ENCODE results near the gene ZNF417.
"Not testable (repeated sequence)": the region's sequence is repeated elsewhere in the genome, so short reads cannot be mapped to it uniquely, and the experiment has no call there.

The ZNF417 gene

GRCh38 chr19:57916168-57916995 is at the start of gene ZNF417:
ZNF417 (minus strand) TSS chr19:57916592; CDS start chr19:57916411, 181 bp downstream.
- peak; percentile 86 to 90 for DNase-seq

DNA sequence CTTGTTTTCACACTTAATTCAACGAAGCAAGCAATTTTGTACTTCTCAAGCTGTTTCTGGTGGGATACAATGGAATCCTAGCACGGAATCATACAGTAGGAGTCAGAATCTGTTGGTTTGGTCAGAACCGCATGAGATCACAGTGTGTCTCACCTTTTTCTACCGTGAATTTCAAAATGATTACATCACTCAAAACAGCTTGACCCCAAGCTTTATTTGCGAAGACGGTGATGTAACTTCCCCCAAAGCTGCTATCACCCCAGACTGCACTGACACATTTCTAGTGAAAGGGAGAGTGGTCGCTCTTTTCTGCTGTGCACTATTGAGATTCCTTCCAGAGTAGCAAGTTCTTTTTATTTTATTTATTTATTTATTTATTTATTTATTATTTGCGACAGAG is 48.4 kb upstream of the ZNF417 start:
- no peak for DNase-seq

GRCh38 chr19:57961785-57962184 is 45.4 kb upstream of the ZNF417 start:
- no peak for DNase-seq

DNA sequence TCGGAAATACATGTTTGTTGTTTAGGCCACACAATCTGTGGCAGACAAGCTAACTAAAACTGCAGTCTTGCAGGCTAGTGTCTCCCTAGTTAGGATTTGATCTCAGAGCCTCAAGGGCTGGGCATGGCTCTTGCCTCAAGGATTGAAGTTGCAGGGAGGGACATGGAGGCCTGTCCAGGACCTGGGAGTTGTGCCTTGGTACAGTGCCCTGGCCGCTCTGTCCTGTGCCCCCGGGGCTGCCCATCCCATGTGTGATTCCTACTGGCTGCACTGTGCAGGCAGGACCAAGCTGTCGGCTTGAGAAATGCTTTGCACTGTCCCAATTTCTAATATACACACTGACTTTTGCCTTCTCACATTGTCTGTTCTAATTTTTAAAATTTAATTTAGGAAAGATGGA is 38.6 kb upstream of the ZNF417 start:
- DNase-seq = no peak

- DNase-seq = no peak
These were observed 33.3 kb upstream of the ZNF417 start for GRCh38 chr19:57949702-57950101.

DNA sequence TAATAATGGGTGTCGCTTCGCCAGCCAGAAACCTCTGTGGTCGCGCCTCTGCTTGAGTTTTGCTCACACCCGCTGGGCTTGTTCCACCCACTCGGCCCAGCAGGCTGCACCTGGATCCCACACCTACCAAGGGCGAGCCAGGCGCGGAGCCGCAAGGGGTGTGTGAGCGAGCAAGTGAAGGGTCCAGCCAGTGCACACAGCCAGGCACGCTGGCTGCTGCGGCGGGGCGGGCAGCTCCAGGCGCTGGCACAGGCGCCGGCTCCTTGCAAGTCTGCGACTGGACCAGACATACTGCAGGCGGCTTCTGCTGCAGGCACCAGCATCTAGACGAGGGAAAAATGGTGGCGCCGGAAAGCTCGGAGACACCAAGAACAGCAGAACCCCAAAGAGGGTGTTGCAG is 32.9 kb upstream of the ZNF417 start:
- DNase-seq = no peak

GRCh38 chr19:57947419-57948134 is 31.2 kb upstream of the ZNF417 start, which contains the start of gene ZNF256:
ZNF256 (minus strand) TSS chr19:57947706; CDS start chr19:57947474, 232 bp downstream.
- peak; percentile 78 to 94 for DNase-seq

DNA sequence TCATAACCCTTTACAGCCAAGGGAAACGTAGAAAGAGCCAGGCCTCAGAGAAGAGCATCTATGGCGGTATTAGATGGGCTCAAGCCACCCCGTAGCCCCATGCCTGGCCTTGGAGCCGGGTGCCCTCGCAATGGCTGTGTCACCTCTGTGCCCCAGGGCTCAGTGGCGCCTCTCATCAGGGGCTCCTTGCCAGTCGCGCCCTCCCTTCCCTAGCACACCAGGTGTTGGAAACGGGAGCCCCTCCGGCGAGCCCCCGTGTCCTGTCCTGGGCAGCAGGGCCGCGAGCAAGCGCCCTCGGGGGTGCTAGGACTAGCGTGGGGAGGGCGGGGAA is 30.7 kb upstream of the ZNF417 start:
- no peak for DNase-seq

GRCh38 chr19:57946316-57946715 is 29.9 kb upstream of the ZNF417 start:
- no peak for DNase-seq

- DNase-seq = no peak
These were observed 25.2 kb upstream of the ZNF417 start for GRCh38 chr19:57941593-57941992.

DNA sequence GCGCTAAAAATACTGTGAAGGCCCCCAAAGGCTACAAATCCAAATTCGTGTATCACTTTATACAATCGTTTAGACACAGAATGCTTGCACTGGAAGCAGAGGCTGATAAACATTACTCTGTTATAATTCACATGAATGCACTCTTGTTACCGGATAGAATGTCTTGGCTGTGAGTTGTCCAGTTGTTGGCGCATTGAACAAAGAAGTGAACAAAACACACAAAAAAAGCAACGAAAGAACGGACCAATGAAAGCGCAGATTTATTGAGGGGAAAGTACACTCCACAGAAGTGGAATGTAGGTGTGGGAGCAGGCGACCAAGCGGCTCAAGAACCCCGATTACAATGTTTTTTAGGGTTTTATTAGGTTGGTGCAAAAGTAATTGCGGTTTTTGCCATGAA is 19.3 kb upstream of the ZNF417 start:
- DNase-seq = no peak

GRCh38 chr19:57934820-57935665 is 18.7 kb upstream of the ZNF417 start, which contains the start of gene ZNF418:
ZNF418 (minus strand) TSS chr19:57935402; CDS start chr19:57933822, 1,580 bp downstream.
- no peak for DNase-seq

DNA sequence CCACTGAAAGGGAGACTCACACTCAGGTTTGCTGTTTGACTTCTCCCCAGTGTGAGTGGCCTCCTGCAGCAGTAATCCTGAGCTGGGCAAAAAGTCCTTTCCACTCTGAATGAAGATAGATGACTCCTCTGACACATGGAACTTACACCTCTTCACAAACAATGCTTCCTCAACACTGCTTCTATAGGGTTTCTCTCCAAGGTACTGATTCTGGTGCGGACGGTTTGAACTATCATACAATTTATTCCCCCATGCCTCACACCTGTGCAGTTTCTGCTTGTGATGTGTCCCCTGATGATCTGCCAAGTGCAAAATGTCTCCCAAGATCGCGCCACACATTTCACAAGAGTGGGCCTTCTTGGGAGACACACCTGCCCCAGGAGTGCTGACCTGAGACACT is 11.2 kb upstream of the ZNF417 start:
- DNase-seq = no peak

- no peak for DNase-seq
These were observed 1.9 kb downstream of the ZNF417 start for GRCh38 chr19:57914531-57914930.

GRCh38 chr19:57907394-57907793 is 9.0 kb downstream of the ZNF417 start:
- DNase-seq = no peak

DNA sequence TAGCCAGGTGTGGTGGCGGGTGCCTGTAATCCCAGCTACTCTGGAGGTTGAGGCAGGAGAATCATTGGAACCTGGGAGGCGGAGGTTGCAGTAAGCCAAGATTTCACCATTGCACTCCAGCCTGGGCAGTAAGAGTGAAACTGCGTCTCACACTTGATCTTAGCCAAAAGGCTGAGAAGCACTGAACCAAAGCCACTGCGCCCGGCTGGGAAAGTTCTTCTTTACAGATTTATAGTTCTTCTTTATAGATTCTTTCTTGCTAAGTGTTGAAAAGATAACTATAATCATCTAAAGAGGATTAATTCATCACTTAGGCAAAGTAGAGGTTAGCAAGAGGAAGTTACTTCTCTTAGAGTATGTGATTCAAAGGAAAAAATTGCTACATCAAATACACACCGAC is 11.1 kb downstream of the ZNF417 start:
- DNase-seq = no peak

DNA sequence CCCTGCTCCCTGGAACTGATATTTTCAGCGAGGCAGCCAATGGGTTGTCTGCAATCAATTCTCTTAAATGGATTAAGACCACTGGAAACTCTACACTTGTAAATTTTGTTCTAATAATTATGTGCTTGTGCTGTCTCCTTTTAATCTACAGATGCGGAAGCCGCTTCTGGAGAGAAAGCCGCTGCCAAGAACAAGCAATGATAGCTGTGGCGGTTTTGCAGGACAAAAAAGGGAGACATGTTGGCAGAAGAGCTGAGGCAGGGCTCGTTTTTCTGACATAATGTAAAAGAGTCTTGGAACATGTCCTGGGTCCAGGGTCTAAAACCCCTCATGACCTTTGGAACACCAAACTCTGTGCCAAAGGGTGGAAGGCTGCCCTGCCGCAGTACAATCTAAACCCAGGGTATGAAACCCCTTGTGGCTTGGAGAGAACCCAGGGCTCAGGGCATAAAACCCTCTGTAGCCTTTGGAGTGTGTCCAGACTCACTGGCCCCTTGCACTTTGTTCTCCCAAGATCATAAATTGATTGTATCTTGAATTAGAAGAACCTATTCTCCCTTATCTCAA is 12.7 kb downstream of the ZNF417 start:
- DNase-seq = no peak

DNA sequence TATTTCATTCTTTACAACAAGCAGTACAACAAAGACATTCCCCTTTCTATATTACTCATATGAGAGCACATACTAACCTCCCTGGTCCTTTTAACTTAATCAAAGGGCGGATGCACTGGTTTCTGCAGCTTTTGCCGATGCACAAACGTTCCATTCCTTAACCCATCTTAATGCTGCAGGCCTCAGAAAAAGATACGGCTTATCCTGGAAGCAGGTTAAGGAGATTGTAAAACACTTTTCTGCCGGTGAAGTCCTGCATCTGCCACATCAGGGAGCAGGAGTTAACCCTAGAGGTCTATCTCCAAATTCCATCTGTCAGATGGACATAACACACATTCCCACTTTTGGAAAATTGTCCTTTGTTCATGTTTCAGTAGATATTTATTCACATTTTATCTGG is 16.1 kb downstream of the ZNF417 start:
- DNase-seq = no peak

GRCh38 chr19:57890706-57891105 is 25.7 kb downstream of the ZNF417 start:
- not testable (repeated sequence) for DNase-seq

GRCh38 chr19:57888560-57889231 is 27.7 kb downstream of the ZNF417 start, which contains the start of gene ZNF814:
ZNF814 (minus strand) TSS chr19:57889037; CDS start chr19:57888802, 235 bp downstream.
- DNase-seq = peak; percentile 66 to 68

- no peak for DNase-seq
These were observed 28.3 kb downstream of the ZNF417 start for GRCh38 chr19:57888107-57888559.

Measured in SW 1271 (cell line).